GM19463 (cell line): ENCODE results near the gene FNDC8.
"Not testable (repeated sequence)": the region's sequence is repeated elsewhere in the genome, so short reads cannot be mapped to it uniquely, and the experiment has no call there.

Experiments
- ATAC-seq: cut with Tn5 transposase; IDR thresholded peaks from one replicate; pipeline ENCODE4 v1.9.1; 2021; ENCODE audit warnings: mild to moderate bottlenecking, moderate library complexity; ENCODE audit not compliant: unreplicated experiment

FNDC8 gene

DNA sequence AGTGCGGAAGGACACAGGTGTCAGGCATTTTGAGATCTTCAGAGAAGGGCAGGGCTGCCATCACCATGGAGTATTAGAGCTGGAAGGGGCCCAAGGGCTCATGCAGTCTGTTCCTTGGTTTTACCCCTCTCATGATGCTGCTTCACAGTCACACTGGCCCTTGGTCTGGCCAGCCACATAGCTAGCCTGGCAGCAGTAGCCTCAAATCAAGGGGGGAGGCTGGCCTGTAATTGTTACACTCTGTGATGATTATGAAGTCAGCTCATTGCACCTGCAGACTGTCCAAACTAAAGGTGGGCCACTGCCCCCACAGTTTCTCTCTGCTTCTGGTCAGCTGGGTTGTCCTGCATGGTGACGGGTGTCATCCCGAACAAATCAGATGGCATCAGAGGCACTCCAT is at the start of gene FNDC8:
Gene FNDC8, plus strand, starts transcription at position 301 of the 400 bp plus-strand sequence. Its CDS starts 79 bp downstream, at position 380.
- no peak for ATAC-seq

DNA sequence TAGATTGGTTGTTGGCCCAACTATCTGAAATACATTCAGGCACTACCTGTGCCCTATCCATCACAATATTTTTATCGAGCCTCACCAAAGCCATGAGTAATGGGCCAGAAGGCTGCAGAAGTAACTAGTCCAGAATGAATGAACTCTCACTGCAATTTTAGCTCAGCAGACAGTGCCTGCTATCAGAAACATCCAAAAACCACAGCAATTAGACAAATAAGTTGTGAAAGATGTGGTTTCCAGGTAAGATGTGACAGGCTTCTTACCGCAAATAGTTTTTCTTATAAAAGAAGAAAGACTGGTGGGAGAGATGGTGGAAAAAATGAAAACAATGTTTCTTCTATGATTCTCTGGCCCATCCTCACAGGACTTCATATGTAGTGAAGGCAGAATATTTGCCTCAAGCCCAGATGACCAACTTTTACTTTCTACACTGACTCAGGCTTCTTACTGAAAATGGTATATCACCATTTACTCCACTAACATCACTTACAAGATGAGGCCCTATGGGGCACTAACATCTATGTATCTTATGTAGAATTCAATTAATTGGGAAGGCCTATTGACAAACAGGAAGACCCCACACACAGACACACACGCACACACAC is 48.1 kb upstream of the FNDC8 start:
- no peak for ATAC-seq

DNA sequence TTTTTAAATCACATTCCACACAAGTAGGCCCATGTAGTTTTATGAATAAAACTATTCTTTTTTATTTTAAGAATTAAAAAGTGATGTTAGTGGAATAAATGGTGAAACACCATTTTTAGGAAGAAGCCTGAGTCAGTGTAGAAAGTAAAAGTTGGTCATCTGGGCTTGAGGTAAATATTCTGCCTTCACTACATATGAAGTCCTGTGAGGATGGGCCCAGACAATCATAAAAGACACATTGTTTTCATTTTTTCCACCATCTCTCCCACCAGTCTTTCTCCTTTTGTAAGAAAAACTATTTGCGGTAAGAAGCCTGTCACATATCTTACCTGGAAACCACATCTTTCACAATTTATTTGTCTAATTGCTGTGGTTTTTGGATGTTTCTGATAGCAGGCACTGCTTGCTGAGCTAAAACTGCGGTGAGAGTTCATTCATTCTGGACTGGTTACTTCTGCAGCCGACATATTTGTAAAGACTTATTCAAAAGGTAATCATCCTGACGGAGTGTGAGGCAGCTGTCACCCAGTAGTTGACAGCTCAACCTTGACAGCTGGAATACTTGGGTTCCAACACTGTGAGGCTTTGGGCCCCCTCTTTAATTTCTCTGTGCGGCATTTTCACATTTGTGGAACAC is 47.3 kb upstream of the FNDC8 start:
- no peak for ATAC-seq

GRCh38 chr17:35074711-35075707 is 46.4 kb upstream of the FNDC8 start:
- no peak for ATAC-seq

DNA sequence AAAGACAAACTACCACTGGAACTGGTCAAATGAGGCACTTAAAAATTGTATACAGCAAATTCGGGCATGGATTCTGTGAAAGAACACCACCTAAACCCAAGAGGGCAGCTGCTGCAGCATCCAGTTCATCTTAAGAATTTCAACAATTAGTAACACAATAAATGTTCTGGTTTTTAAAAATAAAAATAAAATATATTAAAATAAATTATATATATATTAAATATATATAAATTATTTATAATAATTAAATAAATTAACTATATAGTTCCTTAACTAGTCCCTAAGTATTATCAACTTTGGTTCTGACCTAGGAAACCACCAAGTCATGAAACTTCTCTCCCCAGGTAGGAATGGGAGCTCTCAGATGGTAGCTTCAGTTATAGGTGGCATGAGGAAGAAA is 44.5 kb upstream of the FNDC8 start:
- ATAC-seq: no peak

DNA sequence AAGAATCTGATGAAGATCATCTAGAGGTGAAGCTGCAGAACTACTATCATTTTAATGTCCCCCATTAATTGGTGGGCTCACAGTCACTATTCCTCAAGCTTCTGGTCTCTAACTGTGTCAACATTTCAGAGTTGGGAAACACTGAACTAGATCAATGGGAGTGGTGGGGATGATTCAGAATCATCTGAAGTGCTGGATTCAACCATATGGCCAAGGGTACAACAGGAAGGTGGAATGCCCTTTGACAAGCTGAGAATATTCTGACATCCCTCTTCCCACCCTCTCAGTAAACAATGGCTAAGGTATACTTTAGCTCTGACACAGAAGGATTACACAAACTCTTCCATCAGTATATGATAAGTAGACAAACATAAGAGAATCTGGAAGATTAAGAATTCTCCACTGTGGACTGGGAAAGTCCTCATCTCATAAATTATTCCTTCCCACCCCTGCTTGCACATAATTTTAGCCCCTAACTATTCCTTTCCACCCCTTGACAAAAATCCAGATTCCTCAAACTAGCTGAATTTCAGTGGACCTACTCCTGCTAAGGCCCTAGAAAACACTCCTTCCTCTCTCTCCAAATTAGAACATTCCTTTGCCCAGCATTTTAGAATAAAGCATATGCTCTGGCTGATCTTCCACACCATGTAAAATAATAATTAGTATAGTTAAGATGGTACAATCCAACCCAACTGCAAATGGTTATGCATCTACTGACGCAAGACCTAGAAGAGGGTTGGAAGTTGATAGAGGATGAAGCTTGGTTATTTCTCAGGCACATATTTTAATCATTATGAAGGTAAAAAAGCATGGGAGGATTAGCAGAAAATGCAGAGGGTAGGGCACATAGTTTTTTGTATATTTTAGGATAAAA is 41.6 kb upstream of the FNDC8 start:
- ATAC-seq: no peak

- ATAC-seq: peak; percentile 68
Observed at GRCh38 chr17:35080536-35080935, 40.9 kb upstream of the FNDC8 start.

DNA sequence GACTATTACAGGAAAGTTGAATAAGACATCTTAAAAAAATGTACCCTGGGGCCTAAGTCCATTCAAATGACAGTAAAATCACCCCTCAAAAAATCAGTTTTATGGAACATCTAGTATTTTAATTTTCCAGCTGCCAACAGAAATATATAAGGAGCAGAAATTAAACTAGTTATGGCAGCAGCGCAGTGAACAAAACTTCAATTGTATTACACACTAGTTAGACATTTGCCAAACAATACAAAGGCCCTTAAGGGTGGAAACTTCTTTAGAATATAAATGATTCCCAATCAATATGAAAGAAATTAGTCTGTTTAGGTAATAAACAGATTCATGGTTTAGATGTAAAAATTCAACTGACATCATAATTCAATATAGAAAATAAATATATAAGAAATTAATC is 39.8 kb upstream of the FNDC8 start:
- ATAC-seq: no peak

GRCh38 chr17:35082073-35082657 is 39.2 kb upstream of the FNDC8 start:
- ATAC-seq: no peak

GRCh38 chr17:35083071-35083470 is 38.3 kb upstream of the FNDC8 start:
- no peak for ATAC-seq

DNA sequence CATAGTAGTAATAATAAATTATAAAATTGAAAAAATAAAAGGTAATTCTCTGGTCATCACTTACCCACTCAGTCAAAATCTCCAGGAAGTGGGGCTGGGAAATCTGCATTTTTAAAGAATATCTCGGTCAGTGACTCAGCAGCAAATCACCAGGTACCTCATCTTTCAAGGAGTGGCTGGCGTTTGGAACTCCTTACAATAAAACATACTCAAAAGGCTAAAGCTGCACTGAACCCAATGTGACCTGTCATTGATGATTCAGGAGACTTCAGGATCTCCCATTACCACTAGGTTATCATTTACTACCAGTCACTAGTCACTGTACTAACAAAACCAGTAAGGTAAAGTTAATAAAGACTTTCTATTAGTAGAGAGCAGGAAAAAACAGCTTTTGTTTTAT is 36.4 kb upstream of the FNDC8 start:
- no peak for ATAC-seq

DNA sequence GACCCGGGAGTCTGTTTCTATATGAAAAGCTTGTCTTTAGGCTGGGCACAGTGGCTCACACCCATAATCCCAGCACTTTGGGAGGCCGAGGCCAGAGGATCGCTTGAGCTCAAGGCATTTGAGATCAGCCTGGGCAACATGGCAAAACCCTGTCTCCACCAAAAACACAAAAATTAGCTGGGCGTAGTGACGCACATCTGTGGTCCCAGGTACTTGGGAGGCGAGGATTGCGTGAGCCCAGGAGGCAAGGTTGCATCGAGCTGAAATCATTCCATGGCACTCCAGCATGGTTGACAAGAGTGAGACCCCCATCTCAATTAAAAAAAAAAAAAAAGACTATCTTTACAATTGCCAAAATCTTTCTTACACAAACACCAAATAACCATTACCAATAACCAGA is 35.3 kb upstream of the FNDC8 start:
- ATAC-seq: no peak

DNA sequence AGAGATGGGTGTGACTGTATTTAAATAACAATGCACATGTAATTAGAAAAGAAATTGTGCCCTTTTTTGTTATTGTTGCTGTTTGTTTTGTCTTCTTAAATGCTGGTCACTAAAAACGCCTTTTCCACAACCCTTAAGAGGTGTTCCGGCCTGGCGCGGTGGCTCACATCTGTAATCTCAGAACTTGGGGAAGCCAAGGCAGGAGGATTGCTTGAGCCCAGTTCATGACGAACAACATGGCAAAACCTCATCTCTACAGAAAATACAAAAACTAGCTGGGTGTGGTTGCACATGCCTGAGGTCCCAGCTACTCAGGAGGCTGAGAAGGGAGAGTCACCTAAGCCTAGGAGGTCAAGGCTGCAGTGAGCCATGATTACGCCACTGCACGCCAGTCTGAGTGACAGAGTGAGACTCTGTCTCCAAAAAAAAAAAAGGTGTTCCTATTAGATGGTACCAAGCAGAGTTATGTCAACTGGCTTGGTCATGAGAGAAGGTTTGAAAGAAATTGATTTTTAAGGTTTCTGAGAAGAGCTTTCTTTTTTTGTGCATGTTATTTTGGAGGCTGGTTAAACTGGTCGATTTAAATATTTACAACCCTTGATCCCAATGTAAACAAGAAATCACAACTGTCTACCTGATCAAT is 34.4 kb upstream of the FNDC8 start:
- ATAC-seq: no peak

DNA sequence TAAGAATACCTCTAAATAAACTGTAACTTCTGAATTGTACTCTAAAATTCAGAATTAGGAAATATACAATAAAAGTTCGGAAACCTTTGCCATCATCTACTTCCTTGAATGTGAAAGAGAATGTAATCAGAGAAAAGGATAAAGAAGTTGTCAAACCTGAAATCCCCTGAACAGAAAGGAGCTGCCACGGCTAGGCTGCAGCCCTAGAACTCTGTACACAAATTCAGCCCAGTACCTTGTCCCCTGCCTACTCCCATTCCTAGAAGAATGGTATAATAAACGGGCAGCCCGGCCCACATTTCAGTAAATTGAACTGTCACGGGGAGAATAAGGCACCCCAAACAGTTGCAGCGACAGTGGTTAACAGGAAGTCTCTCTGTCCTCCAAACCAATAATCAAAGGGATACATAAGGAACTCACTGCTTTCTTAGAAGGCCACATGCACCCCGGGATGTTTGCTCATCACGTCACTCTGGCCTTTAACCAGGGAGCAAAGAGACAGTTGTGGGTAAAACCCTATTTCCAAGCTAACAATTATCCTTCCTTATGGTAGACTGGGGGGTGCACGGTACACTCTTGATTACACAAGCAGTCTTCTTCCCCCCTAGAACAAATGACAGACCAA is 33.6 kb upstream of the FNDC8 start:
- no peak for ATAC-seq

GRCh38 chr17:35088356-35088880 is 33.0 kb upstream of the FNDC8 start:
- ATAC-seq: no peak

DNA sequence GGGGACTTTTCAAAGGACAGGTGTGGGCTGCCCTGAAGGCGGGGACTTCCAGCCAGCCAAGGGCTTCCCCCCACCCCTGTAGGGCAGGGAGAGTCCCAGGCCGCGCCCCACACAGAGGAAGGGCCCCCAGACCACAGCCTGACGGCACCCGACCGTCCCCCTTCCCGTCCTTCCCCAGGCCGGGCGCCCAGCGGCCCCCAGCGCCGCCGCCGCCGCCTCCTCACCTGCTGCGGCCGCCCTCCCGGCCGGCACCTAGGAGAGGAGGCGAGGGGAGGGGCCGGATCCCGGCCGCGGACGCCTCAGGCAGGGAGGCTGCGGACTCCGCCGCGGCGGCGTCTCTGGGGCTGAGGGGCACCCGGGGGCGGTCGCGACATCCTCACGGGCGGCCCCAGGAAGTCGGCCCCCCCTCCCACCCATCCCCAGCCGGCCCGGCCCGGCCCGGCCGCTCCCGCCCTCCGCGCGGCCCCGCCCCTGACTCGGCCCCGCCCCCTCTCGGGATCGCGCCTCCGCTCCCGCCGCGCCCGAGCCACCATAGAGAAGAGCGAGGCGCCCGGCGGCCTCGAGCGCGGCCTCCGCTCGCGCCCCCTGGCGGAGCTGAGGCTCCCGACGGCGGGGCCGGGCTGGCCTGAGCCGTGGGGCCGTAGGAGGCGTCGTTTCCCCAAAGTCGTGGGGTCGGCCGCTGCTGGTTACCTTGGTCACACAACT is 32.4 kb upstream of the FNDC8 start:
- peak; percentile 69 for ATAC-seq

DNA sequence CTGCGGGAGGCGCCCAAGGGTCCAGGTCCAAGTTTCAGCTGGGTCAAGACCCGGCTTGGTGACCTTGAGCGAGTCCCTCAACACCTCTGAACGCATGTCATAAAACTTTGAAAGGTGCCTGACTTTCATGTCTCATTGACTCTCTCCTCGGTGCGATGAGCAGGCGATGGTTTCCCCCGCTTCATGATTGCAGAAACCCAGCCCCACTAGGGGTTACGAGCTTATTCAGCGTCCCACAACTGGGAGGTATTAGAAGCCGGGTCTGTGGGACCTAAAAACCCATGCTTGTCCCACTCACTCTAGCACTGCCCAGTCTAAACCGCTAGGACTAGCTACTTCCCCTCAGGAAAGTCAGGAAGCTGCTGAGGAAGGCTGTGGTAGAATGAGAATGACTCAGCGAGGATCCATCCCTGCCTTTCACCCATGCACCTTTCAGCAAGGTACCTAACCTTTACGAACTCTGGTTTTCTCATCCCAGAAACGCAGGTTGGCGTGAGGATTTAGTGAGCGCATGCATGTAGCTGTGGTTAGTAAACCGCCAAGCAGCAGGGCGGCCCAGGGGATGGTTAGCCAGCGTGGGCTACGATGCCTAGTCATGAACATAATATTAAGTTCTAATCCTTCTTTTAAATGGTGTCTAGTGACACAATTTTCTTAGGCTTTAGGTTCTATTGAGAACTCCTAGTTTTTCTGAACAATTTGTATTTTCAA is 31.7 kb upstream of the FNDC8 start:
- ATAC-seq: no peak

DNA sequence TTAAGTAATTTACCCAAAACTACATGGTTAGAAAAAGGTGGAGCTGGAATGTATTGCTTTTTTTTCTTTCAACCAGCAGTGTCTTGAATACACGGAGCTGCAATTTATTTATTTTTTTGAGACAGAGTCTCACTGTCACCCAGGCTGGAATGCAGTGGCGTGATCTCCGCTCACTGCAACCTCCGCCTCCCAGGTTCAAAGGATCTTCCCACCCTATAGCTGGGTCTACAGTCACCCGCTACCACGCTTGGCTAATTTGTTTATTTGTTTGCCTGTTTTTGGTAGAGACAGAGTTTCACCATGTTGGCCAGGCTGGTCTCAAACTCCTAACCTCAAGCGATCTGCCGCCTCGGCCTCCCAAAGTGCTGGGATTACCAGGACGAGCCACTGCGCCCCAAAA is 30.7 kb upstream of the FNDC8 start:
- ATAC-seq: not testable (repeated sequence)
